GM04504 (cell line): ENCODE data around the gene TBC1D3.
"Not testable (repeated sequence)": the region's sequence is repeated elsewhere in the genome, so short reads cannot be mapped to it uniquely, and the experiment has no call there.

Source experiments
- DNase-seq: peaks from one replicate; pipeline ENCODE4 v3.0.0-alpha.2; 2012; ENCODE audit warnings: low read depth

The TBC1D3 gene

GRCh38 chr17:38192455-38192854 is at the start of gene TBC1D3:
TBC1D3 (minus strand) TSS chr17:38192555; CDS start chr17:38191029, 1,526 bp downstream.
- DNase-seq: not testable (repeated sequence)

GRCh38 chr17:38232790-38233189 is 40.4 kb upstream of the TBC1D3 start:
- DNase-seq: not testable (repeated sequence)

GRCh38 chr17:38225844-38226495 is 33.6 kb upstream of the TBC1D3 start:
- DNase-seq: not testable (repeated sequence)

GRCh38 chr17:38220867-38221266 is 28.5 kb upstream of the TBC1D3 start:
- not testable (repeated sequence) for DNase-seq

GRCh38 chr17:38200271-38200670 is 7.9 kb upstream of the TBC1D3 start:
- not testable (repeated sequence) for DNase-seq

GRCh38 chr17:38134860-38135259 is 57.5 kb downstream of the TBC1D3 start:
- DNase-seq: not testable (repeated sequence)
